Right atrium auricular region (tissue), 2 donors: Measurements from ENCODE around the gene HLF. TPM values are rescaled to one million over a fixed set of nuclear protein-coding genes. Genes with fewer than 3 reads are reported as not detected.

Experiments
- DNase-seq: peaks from one replicate; pipeline ENCODE4 v3.0.0-alpha.2; 2019; ENCODE audit warnings: low spot score
- H3K27ac ChIP-seq, 2 donors: fragments of 200-600 bp; sonication (generic); 1 replicate in 1 of 2; 2 replicates in 1 of 2; pipeline ENCODE4 v1.5.1; 2016 to 2019
- H3K27me3 ChIP-seq, 2 donors: fragments of 200-600 bp; sonication (generic); one replicate each; pipeline versions ENCODE4 v1.5.1 to v1.6.0; 2017 to 2019
- H3K36me3 ChIP-seq: fragments of 200-600 bp; sonication (generic); one replicate; pipeline ENCODE4 v1.5.1; 2016
- H3K4me1 ChIP-seq, 2 donors: fragments of 200-600 bp; sonication (generic); one replicate each; pipeline versions ENCODE4 v1.5.1 to v1.6.0; 2017 to 2019
- H3K4me3 ChIP-seq, 2 donors: fragments of 200-600 bp; sonication (generic); 1 replicate in 1 of 2; 2 replicates in 1 of 2; pipeline ENCODE4 v1.5.1; 2017 to 2019; ENCODE audit warnings: mild to moderate bottlenecking in 1 of 2, moderate library complexity in 1 of 2
- H3K9me3 ChIP-seq, 2 donors: fragments of 200-600 bp; sonication (generic); one replicate each; pipeline ENCODE4 v1.5.1; 2019
- total RNA-seq, 2 donors: library from RNA; depleted of rRNA; stranded (reverse); fragments of >200 nt; gene quantifications; one replicate each; pipeline ENCODE4 v1.1.0, GENCODE V29; 2016
- TF ChIP-seq, protein P1 (sequence below), 2 donors: fragments of 200-600 bp; sonication (generic); IDR thresholded peaks; one replicate each; pipeline ENCODE4 v1.5.1; 2019; ENCODE audit warnings: antibody characterized with exemption in 2 of 2

The HLF gene
- total RNA-seq, 2 donors from 2014 or later: 36.9 to 38.4 TPM

DNA sequence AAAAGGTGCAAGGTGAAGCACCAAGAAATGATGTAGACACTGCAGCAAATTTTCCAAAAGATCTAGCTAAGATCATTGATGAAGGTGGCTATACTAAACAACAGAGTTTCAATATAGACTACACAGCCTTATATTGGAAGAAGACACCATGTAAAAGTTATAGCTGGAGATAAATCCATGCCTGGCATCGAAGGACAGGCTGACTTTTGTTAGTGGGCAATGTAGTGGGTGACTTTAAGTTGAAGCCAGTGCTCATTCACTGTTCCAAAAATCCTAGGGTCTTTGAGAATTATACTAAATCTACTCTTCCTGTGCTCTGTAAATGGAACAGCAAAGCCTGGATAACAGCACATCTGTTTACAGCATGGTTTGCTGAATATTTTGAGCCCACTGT is 26.4 kb downstream of the HLF start:
- H3K27me3 ChIP-seq: no peaks in the 10 kb centered on the region
- H3K36me3 ChIP-seq: peaks cover 14% of the 10 kb centered on the region
- H3K27ac ChIP-seq: peak overlapping the region in 1 of 2 donors; percentile 95
- H3K4me3 ChIP-seq: no peak overlapping the region
- H3K9me3 ChIP-seq: no peaks in the 10 kb centered on the region
- TF ChIP-seq, protein P1, sequence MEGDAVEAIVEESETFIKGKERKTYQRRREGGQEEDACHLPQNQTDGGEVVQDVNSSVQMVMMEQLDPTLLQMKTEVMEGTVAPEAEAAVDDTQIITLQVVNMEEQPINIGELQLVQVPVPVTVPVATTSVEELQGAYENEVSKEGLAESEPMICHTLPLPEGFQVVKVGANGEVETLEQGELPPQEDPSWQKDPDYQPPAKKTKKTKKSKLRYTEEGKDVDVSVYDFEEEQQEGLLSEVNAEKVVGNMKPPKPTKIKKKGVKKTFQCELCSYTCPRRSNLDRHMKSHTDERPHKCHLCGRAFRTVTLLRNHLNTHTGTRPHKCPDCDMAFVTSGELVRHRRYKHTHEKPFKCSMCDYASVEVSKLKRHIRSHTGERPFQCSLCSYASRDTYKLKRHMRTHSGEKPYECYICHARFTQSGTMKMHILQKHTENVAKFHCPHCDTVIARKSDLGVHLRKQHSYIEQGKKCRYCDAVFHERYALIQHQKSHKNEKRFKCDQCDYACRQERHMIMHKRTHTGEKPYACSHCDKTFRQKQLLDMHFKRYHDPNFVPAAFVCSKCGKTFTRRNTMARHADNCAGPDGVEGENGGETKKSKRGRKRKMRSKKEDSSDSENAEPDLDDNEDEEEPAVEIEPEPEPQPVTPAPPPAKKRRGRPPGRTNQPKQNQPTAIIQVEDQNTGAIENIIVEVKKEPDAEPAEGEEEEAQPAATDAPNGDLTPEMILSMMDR (IDR thresholded peaks at IDR 0.05): no peak
- no peak for DNase-seq
- H3K4me1 ChIP-seq: peaks cover 4 to 58% of the 10 kb centered on the region in 2 donors

DNA sequence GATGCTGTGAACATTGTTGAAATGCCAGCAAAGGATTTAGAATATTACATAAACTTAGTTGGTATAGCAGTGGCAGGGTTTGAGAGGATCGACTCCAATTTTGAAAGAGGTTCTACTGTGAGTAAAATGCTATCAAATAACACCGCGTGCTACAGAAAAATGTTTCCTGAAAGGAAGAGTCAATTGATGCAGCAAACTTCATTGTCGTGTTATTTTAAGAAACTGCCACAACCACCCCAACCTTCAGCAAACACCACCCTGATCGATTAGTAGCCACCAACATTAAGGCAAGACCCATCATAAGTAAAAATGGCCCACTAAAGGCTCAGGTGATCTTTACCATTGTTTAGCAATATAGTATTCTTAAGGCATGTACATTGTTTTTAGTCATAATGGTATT is 27.3 kb downstream of the HLF start:
- Histone ChIP-seq H3K9me3 (no peaks in the 10 kb centered on the region), H3K36me3 (peaks cover 14% of the 10 kb centered on the region), H3K4me1 (peaks cover 4 to 48% of the 10 kb centered on the region in 2 donors), H3K27me3 (no peaks in the 10 kb centered on the region), H3K4me3 (no peak overlapping the region), H3K27ac (no peak overlapping the region)
- TF ChIP-seq, protein P1 (IDR thresholded peaks at IDR 0.05): no peak
- DNase-seq: no peak

DNA sequence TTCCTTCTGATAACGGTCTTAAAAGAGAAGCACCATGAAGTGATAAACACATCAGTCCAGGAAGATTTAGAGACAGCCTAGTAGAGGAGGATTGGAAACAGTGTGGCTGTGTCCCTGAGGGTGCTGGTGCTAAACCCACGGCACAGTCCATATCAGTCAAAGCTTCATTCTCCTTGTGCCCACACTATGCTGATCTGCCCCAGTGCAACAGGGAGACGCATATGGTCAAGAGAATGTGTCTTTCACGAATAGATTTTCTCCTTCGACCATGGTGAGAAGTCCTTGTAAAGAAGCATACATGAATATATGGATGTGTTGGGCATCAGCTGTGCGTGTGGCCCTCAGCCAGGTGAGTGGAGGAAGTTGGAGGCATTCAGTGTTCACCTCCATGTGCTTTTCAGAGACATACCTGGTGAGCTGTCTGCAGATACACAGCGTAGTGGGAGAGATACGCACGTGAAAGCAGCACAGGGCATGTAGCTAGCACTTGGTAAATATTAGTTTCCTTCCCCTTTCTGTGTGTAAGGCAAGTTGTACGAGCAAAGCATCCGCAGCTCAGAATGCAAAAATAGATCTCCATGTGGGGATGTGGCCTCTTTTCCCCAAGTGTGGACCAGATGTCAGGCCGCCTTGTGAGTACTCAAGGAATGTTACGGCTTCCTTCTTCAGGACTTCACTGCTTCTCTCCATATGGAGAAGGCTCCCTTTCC is 29.4 kb downstream of the HLF start:
- Histone ChIP-seq H3K27me3 (no peaks in the 10 kb centered on the region), H3K4me3 (no peak overlapping the region), H3K27ac (peak overlapping the region; percentile 67 to 79), H3K36me3 (peaks cover 14% of the 10 kb centered on the region), H3K4me1 (peaks cover 4 to 29% of the 10 kb centered on the region in 2 donors), H3K9me3 (no peaks in the 10 kb centered on the region)
- DNase-seq: no peak
- TF ChIP-seq, protein P1 (IDR thresholded peaks at IDR 0.05): no peak

DNA sequence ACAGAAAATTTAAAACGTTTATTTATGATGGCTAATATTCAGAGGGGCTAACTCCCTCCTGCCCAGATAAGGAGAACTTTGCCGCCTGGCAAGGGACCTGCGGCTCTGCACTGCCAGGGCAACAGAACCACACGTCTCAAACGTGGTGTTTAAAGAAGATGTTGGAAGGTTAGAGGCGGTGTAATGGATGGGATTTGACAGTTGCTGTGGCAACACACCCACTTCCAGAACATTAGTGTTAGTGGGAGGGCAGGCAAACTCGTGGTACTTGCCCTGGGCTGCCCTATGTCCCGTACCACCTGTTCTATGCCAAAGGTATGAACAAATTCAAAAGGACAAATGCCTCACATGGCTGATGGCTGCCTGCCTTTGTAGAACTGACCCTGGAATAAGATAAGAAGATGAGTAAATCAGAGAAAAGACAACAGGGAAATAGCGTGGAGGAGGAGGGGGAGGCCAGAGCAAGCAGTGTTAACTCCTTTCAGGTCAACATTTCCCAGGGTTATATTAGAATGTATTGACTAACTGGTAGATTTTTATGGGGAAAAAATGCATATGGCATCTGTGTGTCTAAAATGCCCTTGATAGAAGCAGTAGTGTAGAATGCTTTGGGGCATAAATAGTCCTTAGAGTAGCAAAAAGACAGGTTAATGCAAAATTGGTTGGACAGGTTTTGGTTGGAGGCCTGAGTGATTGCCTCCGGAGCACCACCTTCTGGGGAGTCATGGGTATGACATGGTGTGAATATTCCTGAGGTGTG is 30.8 kb downstream of the HLF start:
- Histone ChIP-seq H3K9me3 (no peaks in the 10 kb centered on the region), H3K4me1 (peaks cover 4 to 19% of the 10 kb centered on the region in 2 donors), H3K27me3 (no peaks in the 10 kb centered on the region), H3K36me3 (peaks cover 14% of the 10 kb centered on the region), H3K4me3 (no peak overlapping the region), H3K27ac (peak overlapping the region; percentile 67 to 79)
- TF ChIP-seq, protein P1 (IDR thresholded peaks at IDR 0.05): peak; percentile 83 to 90
- peak; percentile 75 for DNase-seq

DNA sequence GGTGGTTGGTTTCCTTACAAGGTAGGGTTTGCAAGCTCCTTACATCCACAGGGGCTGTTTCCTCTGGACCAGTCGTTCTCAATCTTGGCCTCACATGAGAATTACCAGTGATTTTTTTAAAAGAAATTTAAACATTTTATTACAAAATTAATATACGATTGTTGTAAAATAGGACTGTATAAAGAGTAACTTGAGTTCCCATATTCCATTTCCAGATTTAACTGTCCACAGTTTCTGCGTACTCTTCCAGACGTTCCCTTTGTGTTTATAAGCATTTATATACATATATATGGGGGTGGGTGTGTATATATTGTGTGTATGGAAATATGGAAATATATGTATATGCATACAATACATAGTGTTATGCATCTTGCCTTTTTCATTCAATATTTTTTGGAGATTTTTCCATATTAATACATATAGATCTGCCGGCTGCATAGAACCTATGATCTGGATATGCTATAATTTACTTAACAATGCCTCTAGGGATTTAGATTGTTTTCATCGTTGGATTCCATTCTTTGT is 31.5 kb downstream of the HLF start:
- H3K27ac ChIP-seq: peak overlapping the region in 1 of 2 donors; percentile 79
- peaks cover 4 to 19% of the 10 kb centered on the region in 2 donors for H3K4me1 ChIP-seq

More for the DNA sequence above, 31.5 kb downstream of the HLF start:
- Histone ChIP-seq H3K27me3 (no peaks in the 10 kb centered on the region), H3K9me3 (no peaks in the 10 kb centered on the region), H3K36me3 (peaks cover 9% of the 10 kb centered on the region), H3K4me3 (no peak overlapping the region)
- TF ChIP-seq, protein P1 (IDR thresholded peaks at IDR 0.05): peak in 1 of 2 donors; percentile 15
- no peak for DNase-seq
